ENCODE results near the gene XYLT1.

DNA sequence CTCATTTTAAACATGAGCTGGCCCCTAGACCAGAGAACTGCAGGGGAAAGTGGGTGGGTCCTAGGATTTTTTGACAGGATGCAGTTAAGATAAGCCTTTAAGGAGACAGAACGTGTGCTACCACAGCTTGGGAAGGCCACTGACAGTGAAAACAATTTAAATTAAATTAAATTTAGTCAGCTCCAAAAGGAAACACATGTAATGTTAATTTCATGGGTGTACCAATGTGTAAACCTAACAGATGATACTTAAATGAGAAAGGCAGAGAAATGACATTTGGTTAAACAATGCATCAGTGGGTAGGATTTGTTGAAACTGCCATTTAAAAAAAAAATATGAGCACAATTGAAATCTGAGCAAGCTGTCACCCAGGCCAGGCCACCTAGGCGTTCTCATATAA, 250.8 kb downstream of the XYLT1 start:
- TF ChIP-seq, protein P1, sequence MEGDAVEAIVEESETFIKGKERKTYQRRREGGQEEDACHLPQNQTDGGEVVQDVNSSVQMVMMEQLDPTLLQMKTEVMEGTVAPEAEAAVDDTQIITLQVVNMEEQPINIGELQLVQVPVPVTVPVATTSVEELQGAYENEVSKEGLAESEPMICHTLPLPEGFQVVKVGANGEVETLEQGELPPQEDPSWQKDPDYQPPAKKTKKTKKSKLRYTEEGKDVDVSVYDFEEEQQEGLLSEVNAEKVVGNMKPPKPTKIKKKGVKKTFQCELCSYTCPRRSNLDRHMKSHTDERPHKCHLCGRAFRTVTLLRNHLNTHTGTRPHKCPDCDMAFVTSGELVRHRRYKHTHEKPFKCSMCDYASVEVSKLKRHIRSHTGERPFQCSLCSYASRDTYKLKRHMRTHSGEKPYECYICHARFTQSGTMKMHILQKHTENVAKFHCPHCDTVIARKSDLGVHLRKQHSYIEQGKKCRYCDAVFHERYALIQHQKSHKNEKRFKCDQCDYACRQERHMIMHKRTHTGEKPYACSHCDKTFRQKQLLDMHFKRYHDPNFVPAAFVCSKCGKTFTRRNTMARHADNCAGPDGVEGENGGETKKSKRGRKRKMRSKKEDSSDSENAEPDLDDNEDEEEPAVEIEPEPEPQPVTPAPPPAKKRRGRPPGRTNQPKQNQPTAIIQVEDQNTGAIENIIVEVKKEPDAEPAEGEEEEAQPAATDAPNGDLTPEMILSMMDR (IDR thresholded peaks at IDR 0.05; ENCODE audit: poor library complexity, severe bottlenecking), result no peak
- TF ChIP-seq, protein P2, sequence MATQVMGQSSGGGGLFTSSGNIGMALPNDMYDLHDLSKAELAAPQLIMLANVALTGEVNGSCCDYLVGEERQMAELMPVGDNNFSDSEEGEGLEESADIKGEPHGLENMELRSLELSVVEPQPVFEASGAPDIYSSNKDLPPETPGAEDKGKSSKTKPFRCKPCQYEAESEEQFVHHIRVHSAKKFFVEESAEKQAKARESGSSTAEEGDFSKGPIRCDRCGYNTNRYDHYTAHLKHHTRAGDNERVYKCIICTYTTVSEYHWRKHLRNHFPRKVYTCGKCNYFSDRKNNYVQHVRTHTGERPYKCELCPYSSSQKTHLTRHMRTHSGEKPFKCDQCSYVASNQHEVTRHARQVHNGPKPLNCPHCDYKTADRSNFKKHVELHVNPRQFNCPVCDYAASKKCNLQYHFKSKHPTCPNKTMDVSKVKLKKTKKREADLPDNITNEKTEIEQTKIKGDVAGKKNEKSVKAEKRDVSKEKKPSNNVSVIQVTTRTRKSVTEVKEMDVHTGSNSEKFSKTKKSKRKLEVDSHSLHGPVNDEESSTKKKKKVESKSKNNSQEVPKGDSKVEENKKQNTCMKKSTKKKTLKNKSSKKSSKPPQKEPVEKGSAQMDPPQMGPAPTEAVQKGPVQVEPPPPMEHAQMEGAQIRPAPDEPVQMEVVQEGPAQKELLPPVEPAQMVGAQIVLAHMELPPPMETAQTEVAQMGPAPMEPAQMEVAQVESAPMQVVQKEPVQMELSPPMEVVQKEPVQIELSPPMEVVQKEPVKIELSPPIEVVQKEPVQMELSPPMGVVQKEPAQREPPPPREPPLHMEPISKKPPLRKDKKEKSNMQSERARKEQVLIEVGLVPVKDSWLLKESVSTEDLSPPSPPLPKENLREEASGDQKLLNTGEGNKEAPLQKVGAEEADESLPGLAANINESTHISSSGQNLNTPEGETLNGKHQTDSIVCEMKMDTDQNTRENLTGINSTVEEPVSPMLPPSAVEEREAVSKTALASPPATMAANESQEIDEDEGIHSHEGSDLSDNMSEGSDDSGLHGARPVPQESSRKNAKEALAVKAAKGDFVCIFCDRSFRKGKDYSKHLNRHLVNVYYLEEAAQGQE (IDR thresholded peaks at IDR 0.05; ENCODE audit: borderline replicate concordance), result no peak
- TF ChIP-seq MXI1 (conservative IDR thresholded peaks at IDR 0.05; ENCODE audit: poor library complexity, severe bottlenecking) (no peak), TAF1 (IDR thresholded peaks at IDR 0.05; ENCODE audit: low read depth) (no peak), RAD21 (conservative IDR thresholded peaks at IDR 0.05) (no peak), EZH2 (IDR thresholded peaks at IDR 0.05; ENCODE audit: borderline replicate concordance, insufficient read depth, low read length, poor library complexity, severe bottlenecking) (no peak), EP300 (conservative IDR thresholded peaks at IDR 0.05; ENCODE audit: poor library complexity, severe bottlenecking) (no peak), SMC3 (conservative IDR thresholded peaks at IDR 0.05; ENCODE audit: poor library complexity) (no peak)
